NCI-H82 treated with DMSO at 0.1 percent for 48 hours (cell line): ENCODE measurements around the gene PRMT5.

Source experiments
- DNase-seq: peaks from one replicate; lab custom pipeline; 2025; ENCODE audit not compliant: unreplicated experiment; lab: John Stamatoyannopoulos, UW

PRMT5 gene

DNA sequence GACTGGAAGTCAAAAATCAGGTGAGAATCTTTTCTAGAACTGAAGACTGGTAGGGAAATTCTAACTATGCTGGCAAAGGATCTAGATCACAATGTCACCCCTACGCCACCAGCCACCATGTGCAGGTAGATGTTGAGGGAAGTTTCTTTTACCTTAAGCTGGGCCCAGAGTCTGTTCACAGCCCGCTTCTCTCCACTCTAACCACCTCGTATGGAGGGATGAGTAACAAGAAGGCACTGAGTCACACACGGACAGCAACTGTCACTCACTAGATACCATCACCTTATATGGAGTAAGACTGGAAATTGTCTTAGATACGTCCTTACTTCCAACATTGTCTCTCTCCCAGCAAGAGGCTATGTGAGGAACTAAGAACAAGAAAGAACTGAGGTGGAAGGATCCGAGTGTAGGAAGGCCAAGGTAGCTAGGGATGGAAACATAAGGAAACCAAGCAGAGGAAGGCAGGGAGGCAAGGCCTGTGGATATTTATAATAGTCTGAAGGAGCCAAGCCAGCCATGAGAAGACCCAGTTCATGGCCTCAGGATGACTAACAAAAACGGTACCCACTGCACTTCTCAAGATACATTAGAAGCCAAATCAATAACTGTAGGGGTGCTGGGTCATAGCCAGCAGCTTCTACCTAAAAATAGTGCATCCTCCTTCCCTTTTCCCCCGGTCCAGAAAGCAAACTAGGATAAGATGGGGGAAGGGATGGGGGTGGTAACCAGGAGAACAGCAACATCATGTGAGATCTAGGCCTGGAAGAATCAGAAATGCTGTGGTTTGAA is 30.7 kb downstream of the PRMT5 start:
- DNase-seq, result no peak

- DNase-seq, result no peak
Observed at GRCh38 chr14:22897357-22897756, 31.8 kb downstream of the PRMT5 start.

DNA sequence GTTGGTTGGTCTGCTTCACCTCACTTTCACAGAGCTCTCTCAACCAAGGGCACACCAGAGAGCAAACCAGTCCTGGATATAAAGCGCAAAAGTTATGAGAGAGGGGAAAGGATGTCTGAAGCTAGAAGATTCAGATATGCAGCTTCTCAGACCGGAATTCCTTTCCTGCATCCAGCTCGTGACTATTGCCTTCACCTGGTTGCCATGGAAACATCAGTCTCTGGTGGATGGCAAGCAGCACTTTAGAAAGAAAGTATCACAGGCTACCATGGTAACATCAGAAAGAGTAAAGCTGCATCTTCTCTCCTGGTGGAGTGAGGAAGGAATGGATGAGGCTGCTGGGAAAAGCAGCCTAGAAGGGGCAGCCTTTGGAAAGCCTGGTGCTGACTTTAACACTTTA is 32.4 kb downstream of the PRMT5 start:
- no peak for DNase-seq

DNA sequence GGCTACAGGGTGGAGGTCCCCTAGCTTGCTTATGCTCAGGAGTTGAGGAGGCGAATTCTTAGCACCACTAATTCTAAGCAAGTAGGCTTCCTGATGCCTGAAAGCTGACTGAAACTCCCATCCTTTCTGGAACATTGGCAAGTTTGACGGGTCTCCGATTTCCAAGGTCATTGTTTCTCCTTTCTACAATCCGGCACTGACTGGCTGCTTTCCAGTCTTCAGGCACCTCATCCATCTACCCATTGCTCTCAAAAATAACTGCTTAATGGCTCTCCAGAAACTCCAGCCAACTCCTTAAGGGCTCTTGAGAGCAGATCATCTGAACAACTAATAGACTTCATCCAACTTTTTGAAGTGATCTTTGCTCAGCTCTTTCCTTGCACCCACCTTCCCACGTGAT is 32.8 kb downstream of the PRMT5 start:
- DNase-seq, result no peak

- DNase-seq, result no peak
Observed at GRCh38 chr14:22895402-22895801, 33.8 kb downstream of the PRMT5 start.

DNA sequence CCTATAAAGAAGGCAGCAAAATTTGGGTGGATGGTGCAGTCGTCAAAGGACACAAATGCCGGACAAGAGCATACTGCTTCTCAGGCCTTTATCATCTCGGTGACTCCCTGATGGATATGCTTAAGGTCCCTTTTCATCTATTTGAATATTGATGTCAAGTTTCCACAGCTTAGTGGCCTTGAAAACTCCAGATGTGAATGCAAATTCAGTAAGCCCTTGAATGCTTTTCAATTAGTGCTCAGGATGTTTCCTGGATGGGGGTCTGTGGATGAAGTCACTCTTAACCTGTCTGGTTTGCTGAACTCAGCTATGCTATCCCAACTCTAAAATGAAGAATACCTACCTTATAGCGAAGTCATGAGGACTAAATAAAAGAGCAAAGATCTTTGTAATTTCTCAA is 35.5 kb downstream of the PRMT5 start:
- DNase-seq, result no peak

GRCh38 chr14:22892488-22892887 is 36.7 kb downstream of the PRMT5 start:
- DNase-seq, result no peak

DNA sequence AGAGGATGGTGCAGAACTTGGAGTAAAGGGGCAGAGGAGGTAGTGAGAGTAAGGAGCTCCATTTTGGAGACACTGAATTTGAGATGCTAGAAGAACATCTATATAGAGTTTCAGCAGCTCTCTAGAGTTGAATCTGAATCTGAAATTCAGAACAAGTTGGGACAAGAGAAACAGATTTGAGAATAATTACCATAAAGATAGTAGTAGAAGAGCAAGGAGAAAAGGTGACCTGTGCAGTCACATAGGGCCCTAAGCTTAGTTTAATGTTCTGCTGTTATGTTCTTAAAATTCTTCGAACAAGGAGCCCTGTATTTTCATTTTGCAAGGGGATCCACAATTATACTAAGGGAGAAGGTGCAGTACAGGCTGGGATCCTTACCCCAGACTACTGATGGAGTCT is 38.8 kb downstream of the PRMT5 start:
- no peak for DNase-seq

DNA sequence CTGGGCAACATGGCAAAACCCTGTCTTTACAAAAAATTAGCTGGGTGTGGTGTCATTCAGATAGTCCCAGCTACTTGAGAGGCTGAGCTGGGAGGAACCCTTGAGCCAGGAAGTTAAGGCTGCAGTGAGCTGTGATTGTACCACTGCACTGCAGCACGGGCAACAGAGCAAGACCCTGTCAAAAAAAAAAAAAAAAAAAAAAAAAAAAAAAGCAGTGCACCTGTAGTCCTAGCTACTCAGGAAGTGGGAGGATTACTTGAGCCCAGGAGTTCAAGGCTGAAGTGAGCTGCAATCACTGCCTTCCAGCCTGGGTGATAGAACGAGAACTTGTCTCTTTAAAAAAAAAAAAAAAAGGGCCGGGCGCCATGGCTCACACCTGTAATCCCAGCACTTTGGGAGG is 40.5 kb downstream of the PRMT5 start:
- no peak for DNase-seq

DNA sequence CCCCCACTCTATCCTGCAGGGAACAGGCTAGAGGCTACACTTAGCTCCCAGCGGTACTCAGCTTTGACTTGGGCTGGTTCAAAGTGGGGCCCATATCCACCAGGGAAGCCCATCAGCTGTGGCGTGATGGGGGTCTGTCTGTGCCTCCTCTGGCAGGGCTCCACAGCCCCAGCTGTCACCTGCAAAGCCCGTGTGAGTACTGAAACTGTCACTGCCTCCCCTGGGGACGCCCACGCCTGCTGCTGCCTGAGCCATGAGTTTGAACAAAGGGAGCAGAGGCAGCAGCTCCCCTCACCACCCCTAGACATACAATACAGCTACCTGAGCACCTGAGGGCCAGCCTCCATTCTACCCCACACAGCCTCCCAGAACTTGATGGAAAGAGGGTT is 41.2 kb downstream of the PRMT5 start:
- no peak for DNase-seq

DNA sequence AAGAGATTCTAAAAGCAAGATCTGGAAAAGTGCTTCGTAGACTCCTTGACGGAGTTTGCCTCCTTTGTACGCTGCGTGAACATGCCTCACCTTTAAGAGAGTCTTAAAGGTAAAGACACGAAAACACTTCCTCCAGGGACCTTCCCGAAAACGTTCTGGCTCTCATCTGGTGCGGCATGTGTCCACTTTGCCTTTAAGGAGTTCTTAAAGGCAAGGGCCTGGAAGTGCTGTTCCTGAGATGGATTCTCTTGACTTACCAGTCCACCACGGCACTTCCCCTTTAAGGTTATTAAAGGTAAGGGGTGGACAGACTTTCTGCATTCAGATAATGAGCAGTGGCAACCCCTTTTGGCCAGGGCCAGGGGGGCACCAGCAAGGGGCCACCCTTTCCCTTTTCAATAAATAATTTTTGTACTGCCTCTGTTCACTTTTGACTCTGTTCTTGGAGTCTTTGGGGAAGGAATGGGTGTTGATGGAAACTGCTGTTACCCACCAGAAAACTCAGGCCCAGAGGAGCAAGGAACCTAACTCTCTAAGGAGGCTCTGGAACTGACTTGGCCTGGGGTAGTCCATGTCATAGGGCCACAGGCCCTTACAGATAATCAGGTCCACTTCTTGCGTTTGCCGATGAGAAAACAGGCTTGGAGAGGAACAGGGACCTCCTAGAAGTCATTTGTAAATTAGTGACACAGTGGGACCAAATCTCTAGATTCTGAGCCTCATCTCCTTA is 41.8 kb downstream of the PRMT5 start:
- no peak for DNase-seq

DNA sequence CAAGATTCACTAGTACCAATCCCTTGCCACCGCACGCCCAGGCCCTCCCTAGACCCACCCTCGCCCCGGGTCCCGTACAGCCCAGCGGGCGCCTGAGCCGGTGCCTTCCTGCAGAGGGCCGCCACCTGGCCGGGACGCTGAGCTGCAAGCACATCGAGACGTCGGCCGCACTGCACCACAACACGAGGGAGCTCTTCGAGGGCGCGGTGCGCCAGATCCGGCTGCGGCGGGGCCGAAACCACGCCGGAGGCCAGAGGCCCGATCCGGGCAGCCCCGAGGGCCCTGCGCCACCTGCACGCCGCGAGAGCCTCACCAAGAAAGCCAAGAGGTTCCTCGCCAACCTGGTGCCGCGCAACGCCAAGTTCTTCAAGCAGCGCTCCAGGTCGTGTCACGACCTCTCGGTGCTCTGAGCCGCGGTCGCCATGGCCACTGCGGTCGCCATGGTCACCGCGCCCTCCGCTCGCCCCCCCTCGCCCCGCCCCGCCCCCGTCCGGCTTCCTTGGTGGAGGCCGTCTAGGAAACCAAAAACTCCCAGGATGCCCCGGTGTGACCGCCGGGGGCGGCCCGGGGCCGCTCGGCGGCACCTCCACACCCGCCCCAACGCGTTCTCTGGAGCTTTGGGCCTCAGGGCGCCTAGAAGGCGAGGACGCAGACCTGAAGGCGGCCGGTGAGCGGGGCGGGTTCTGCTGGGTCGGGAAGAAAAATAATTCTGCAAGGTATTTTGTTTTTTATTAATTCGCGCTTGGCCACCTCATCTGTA is 42.5 kb downstream of the PRMT5 start:
- no peak for DNase-seq

DNA sequence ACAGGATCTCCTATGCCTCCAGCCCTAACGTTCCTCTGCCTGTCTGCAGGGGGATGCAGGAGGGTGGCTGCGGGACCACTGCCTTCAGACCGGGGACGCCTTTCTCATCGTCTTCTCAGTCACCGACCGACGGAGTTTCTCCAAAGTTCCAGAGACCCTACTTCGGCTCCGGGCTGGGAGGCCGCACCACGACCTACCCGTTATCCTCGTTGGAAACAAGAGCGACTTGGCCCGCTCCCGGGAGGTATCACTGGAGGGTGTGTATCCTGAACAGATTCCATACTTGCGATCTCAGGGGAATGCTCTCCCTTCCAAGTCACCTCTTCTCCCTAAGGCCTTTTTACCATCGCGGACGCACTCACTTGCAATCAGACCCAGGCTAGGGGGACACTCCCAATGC is 43.2 kb downstream of the PRMT5 start:
- DNase-seq, result no peak

DNA sequence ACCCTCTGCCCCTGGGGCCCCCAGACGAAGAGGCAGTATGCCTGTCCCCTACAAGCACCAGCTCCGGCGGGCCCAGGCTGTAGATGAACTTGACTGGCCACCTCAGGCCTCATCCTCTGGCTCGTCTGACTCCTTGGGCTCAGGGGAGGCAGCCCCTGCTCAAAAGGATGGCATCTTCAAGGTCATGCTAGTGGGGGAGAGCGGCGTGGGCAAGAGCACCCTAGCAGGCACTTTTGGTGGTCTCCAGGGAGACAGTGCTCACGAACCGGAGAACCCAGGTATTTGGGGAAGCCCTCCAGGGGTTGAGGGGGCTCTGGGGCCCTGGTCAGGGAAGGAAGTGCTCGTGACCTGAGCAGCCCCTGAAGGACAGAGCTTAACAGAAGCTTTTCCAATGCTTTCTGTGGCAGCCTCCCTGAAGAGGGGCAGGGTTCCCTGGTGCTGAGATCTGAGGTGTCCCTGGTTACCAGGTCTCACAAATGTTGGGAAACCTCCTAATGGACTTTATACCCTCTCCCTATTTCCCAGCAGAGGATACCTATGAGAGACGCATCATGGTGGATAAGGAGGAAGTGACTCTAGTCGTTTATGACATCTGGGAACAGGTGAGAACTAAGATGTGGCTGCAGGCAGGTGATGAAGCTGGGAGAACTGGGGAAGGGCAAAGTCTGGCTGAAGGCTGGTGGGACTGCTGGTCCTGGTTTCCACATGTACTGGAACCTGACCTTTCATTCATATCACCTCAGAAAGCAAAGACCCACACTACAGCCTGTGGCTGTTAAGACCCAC is 44.2 kb downstream of the PRMT5 start:
- no peak for DNase-seq

GRCh38 chr14:22884076-22884737 is 45.0 kb downstream of the PRMT5 start:
- no peak for DNase-seq

DNA sequence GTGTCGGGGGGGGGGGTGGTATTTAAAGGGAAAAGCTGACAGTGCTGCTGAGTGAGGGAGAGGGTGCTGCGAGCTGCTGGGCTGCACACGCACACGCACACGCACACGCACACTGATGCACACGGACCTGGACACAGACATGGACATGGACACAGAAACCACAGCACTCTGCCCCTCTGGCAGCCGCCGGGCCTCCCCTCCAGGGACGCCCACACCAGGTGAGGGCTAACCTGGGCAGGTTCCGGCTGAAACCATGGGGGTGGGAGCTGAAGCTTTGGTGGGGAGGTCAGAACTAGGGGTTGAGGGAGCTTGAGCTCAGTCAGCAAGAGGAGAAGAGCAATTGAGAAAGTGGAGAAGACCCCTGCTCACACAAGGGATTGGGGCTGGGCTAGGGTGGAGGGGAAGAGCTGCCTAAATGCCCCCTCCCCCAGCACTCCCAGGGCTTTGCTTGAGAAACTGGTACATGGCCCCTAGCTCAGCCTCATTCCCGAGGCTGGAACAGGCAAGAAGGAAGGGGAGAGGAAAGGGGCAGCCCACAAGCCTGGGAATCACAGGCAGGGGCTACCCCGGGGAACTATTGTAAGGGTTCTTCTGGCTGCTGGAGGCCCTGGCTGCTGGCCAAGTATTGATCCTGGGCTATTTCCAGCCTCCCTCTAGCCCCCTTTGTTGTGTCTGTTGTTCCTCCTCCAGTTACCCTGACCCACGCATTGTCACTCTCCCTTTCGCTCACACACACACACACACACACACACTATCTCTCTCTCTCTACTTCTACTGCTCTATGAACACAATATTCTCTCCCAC is 45.8 kb downstream of the PRMT5 start, which contains the start of gene REM2:
Gene REM2 (plus strand): TSS at position 50 of the 804 bp plus-strand sequence. CDS start 66 bp downstream, at position 116.
- DNase-seq, result no peak

GRCh38 chr14:22882529-22883172 is 46.5 kb downstream of the PRMT5 start:
- no peak for DNase-seq

- no peak for DNase-seq
Observed at GRCh38 chr14:22882064-22882463, 47.1 kb downstream of the PRMT5 start.
